Stomach (tissue), 9 donors: ENCODE results near the gene NCAM1. TPM values are rescaled to one million over a fixed set of nuclear protein-coding genes. Genes with fewer than 3 reads are reported as not detected.

Experiments
- DNase-seq, 2 donors: peaks; one replicate each; pipeline versions ENCODE4 v3.0.0 to v3.0.0-alpha.2; 2013 to 2019
- H3K27ac ChIP-seq, 5 donors: fragments of 200-600 bp in 4 of 5; sonication (generic) in 4 of 5; one replicate each; pipeline ENCODE4 v1.5.1; 2013 to 2019; ENCODE audit warnings: mild to moderate bottlenecking in 1 of 5, moderate library complexity in 1 of 5
- H3K27me3 ChIP-seq, 3 donors: fragments of 200-600 bp; sonication (generic); one replicate each; pipeline ENCODE4 v1.5.1; 2017 to 2019; ENCODE audit warnings: mixed run types in 1 of 3
- H3K36me3 ChIP-seq, 4 donors: fragments of 200-600 bp; sonication (generic); 1 replicate in 3 of 4; 2 replicates in 1 of 4; pipeline ENCODE4 v1.5.1; 2016 to 2019
- H3K4me1 ChIP-seq, 4 donors: fragments of 200-600 bp; sonication (generic); one replicate each; pipeline ENCODE4 v1.5.1; 2016 to 2019
- H3K4me3 ChIP-seq, 4 donors: fragments of 200-600 bp; sonication (generic) in 3 of 4; one replicate each; pipeline ENCODE4 v1.5.1; 2016 to 2019; ENCODE audit warnings: mild to moderate bottlenecking in 1 of 4
- H3K9me3 ChIP-seq, 4 donors: fragments of 200-600 bp; sonication (generic); one replicate each; pipeline ENCODE4 v1.5.1; 2016 to 2019
- EP300 ChIP-seq: sonication (generic); formaldehyde crosslinking; IDR thresholded peaks from one replicate; pipeline ENCODE4 v1.6.1; 2017; ENCODE audit warnings: antibody characterized with exemption
- POLR2A ChIP-seq, 4 donors: fragments of 450-650 bp; IDR thresholded peaks; one replicate each; pipeline ENCODE4 v1.6.1; 2016; ENCODE audit warnings: antibody characterized with exemption in 4 of 4, control low read depth in 2 of 4, mild to moderate bottlenecking in 1 of 4, moderate library complexity in 1 of 4
- POLR2AphosphoS5 ChIP-seq, 3 donors: sonication (generic); formaldehyde crosslinking; IDR thresholded peaks; one replicate each; pipeline ENCODE4 v1.6.1; 2016; ENCODE audit warnings: antibody characterized with exemption in 3 of 3
- WGBS, 5 donors: extraction: QIAGEN DNeasy Blood & Tissue Kit in 3 of 5; methylation state at CpG; one replicate each; pipeline versions ENCODE4 v1.1.5 to v1.1.7; 2013 to 2018; 5-methylcytosine and 5-hydroxymethylcytosine counted together
- intact Hi-C: fragments of 100-400 bp; cut with DNase I; formaldehyde crosslinking; loops from one replicate; pipeline ENCODE4 v1.15.1; 2023; ENCODE audit warnings: low total_unique reads
- polyA plus RNA-seq, 3 donors: library from polyadenylated mRNA; stranded (reverse); fragments of 200-250 nt; gene quantifications; one replicate each; pipeline ENCODE4 v1.2.3, GENCODE V29; 2013
- total RNA-seq, 5 donors: library from RNA; depleted of rRNA; stranded (reverse); fragments of >200 nt; gene quantifications; one replicate each; pipeline versions ENCODE4 v1.1.0 to v1.2.3, GENCODE V29; 2014 to 2016
- TF ChIP-seq, protein P1 (sequence below), 7 experiments: fragments of 450-650 bp in 4 of 7; fragments of 200-600 bp in 3 of 7; sonication (generic) in 3 of 7; IDR thresholded peaks; one replicate each; pipeline ENCODE4 v1.5.1; 2016 to 2019; ENCODE audit warnings: antibody characterized with exemption in 7 of 7, control low read depth in 2 of 7, mild to moderate bottlenecking in 1 of 7
- donor health status: healthy with polysubstance abuse.
- donor health status: Bipolar disorder and iron deficiency.
- donor health status: healthy.

The NCAM1 gene
- total and polyA plus RNA-seq, 8 donors = 5.7 to 84.8 (median 28.9) TPM

- Histone ChIP-seq H3K4me3 (no peak overlapping the region), H3K9me3 (no peaks in the 10 kb centered on the region), H3K36me3 (no peaks in the 10 kb centered on the region), H3K27ac (no peak overlapping the region), H3K27me3 (no peaks in the 10 kb centered on the region), H3K4me1 (peaks cover 0 to 3% (median 0%) of the 10 kb centered on the region in 4 donors)
- TF ChIP-seq POLR2A (IDR thresholded peaks at IDR 0.05) (no peak), POLR2AphosphoS5 (IDR thresholded peaks at IDR 0.05) (no peak), EP300 (no peak)
- TF ChIP-seq, protein P1, sequence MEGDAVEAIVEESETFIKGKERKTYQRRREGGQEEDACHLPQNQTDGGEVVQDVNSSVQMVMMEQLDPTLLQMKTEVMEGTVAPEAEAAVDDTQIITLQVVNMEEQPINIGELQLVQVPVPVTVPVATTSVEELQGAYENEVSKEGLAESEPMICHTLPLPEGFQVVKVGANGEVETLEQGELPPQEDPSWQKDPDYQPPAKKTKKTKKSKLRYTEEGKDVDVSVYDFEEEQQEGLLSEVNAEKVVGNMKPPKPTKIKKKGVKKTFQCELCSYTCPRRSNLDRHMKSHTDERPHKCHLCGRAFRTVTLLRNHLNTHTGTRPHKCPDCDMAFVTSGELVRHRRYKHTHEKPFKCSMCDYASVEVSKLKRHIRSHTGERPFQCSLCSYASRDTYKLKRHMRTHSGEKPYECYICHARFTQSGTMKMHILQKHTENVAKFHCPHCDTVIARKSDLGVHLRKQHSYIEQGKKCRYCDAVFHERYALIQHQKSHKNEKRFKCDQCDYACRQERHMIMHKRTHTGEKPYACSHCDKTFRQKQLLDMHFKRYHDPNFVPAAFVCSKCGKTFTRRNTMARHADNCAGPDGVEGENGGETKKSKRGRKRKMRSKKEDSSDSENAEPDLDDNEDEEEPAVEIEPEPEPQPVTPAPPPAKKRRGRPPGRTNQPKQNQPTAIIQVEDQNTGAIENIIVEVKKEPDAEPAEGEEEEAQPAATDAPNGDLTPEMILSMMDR (IDR thresholded peaks at IDR 0.05) = no peak
- 85 to 90% (median 86%) methylated on average over 6 of the region's 6 CpGs for WGBS, 5 donors
- intact Hi-C loops = no loop called here
- no peak for DNase-seq
Measured at GRCh38 chr11:113182288-113182687, 221.1 kb downstream of the NCAM1 start.

DNA sequence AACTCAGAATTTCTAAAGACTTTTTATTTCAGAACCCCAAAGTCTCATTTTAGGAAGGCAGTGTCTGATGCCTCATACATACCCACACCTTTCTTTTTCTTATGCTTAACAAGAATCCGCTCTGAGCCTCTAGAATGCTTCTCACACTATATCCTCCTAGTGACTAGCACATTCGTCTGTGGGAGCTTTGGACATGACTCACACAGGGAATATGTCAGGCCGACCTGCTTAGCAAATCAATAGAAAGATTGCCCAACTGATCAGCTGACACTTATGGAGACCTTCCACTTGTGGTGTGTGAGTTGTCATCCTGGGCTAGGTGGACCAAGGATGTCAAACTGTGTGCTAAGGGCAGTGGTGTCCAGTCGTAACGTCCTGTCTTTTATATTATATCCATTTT is 223.3 kb downstream of the NCAM1 start:
- WGBS, 5 donors = 79 to 90% (median 82%) methylated on average over 5 of the region's 5 CpGs
- no peak overlapping the region for H3K27ac ChIP-seq
- intact Hi-C loops = no loop called here
- no peak overlapping the region for H3K4me3 ChIP-seq
- no peaks in the 10 kb centered on the region for H3K36me3 ChIP-seq
- no peak for TF ChIP-seq POLR2A (IDR thresholded peaks at IDR 0.05)
- no peak for TF ChIP-seq EP300
- no peak for TF ChIP-seq POLR2AphosphoS5 (IDR thresholded peaks at IDR 0.05)
- TF ChIP-seq, protein P1 (IDR thresholded peaks at IDR 0.05) = no peak
- H3K27me3 ChIP-seq = no peaks in the 10 kb centered on the region
- H3K4me1 ChIP-seq = peaks cover 0 to 3% (median 0%) of the 10 kb centered on the region in 4 donors
- DNase-seq = no peak
- H3K9me3 ChIP-seq = no peaks in the 10 kb centered on the region

GRCh38 chr11:113188371-113188834 is 227.2 kb downstream of the NCAM1 start:
- H3K9me3 ChIP-seq = no peaks in the 10 kb centered on the region
- DNase-seq = no peak
- no peaks in the 10 kb centered on the region for H3K27me3 ChIP-seq
- intact Hi-C loops = no loop called here
- H3K36me3 ChIP-seq = no peaks in the 10 kb centered on the region
- peaks cover 1 to 18% (median 3%) of the 10 kb centered on the region in 4 donors for H3K4me1 ChIP-seq
- no peak for TF ChIP-seq POLR2A (IDR thresholded peaks at IDR 0.05)
- TF ChIP-seq EP300 = no peak
- TF ChIP-seq POLR2AphosphoS5 (IDR thresholded peaks at IDR 0.05) = no peak
- TF ChIP-seq, protein P1 (IDR thresholded peaks at IDR 0.05) = no peak
- H3K27ac ChIP-seq = no peak overlapping the region
- H3K4me3 ChIP-seq = no peak overlapping the region

GRCh38 chr11:113189909-113190667 is 228.9 kb downstream of the NCAM1 start:
- intact Hi-C loops = no loop called here
- Histone ChIP-seq H3K4me1 (peaks cover 3 to 29% (median 11%) of the 10 kb centered on the region in 4 donors), H3K27me3 (no peaks in the 10 kb centered on the region), H3K4me3 (no peak overlapping the region), H3K27ac (no peak overlapping the region), H3K9me3 (no peaks in the 10 kb centered on the region), H3K36me3 (no peaks in the 10 kb centered on the region)
- no peak for TF ChIP-seq POLR2AphosphoS5 (IDR thresholded peaks at IDR 0.05)
- TF ChIP-seq, protein P1 (IDR thresholded peaks at IDR 0.05) = no peak
- no peak for TF ChIP-seq EP300
- TF ChIP-seq POLR2A (IDR thresholded peaks at IDR 0.05) = no peak
- no peak for DNase-seq
- WGBS, 5 donors = 76 to 83% (median 82%) methylated on average over 8 of the region's 8 CpGs
